ENCODE measurements around the gene TMEM273. TPM values are rescaled to one million over a fixed set of nuclear protein-coding genes. Genes with fewer than 3 reads are reported as not detected.

Gene TMEM273
- total and polyA plus RNA-seq, 8 donors = 5.5 to 46.9 (median 7.0) TPM

DNA sequence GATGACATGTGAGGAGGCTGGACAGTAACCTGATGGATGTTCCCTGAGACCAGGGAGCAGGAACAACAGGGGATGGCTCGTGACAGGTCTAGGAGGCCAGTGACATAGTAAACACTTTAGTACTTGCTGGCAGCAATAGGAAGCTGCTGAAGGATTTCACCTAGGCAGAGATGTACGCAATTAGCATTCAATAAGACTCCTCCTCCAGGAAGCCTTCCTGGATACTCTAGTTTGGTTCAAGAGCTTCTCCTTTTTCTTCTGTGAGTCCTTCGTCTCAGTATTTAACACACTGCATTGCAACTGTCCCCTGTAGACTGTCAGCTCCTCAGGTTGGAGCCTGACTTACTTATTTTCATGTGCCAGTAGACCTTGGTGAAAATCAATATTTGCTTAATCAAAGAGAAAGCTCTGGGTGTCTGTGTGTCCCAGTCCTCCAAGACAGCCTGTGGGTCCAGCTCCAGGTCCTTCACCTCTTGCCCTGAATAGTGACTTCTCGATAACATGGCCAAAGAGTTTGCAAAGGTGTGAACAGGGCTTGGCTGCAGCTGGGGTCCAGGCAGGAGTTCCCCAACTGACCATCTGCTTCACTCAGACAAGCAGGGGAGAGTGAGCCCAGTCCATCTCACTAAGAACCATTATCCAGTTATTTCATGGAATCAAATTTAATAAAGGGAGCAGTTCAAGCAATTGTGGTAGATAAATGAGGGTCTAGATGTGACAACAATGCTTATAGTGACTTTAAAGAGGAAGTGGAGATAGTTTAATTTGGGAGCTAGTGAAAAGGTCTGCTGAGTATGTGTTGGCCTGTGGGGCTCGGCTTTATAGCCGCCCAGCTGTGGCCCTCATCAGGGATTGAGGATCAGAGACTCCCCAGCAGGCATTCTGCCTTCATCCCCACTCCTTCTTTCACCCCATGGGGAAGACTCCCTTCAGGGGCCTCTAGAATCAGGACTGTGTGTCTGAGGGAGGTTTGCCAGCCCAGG, 9.4 kb downstream of the TMEM273 start:
- H3K4me3 ChIP-seq = no peak overlapping the region
- H3K9me3 ChIP-seq = no peaks in the 10 kb centered on the region
- no peaks in the 10 kb centered on the region for H3K27me3 ChIP-seq
- DNase-seq (no peak), ATAC-seq (no peak)
- intact Hi-C loops (cut with DNase I) = no loop called here
- no peak for TF ChIP-seq CTCF (IDR thresholded peaks at IDR 0.05)
- H3K4me1 ChIP-seq = peaks cover 0 to 78% of the 10 kb centered on the region in 2 donors
- peak overlapping the region in 1 of 2 donors; percentile 83 for H3K27ac ChIP-seq
- no peaks in the 10 kb centered on the region for H3K36me3 ChIP-seq

- peaks cover 0 to 68% of the 10 kb centered on the region in 2 donors for H3K4me1 ChIP-seq
- no peak for TF ChIP-seq CTCF (IDR thresholded peaks at IDR 0.05)
- DNase-seq (peak in 3 of 4 donors; percentile 40 to 73 (median 69)), ATAC-seq (peak; percentile 87)
- no peaks in the 10 kb centered on the region for H3K36me3 ChIP-seq
- H3K27ac ChIP-seq = peak overlapping the region; percentile 48 to 83
- intact Hi-C loops (cut with DNase I) = no loop called here
- no peak overlapping the region for H3K4me3 ChIP-seq
- H3K9me3 ChIP-seq = no peaks in the 10 kb centered on the region
- no peaks in the 10 kb centered on the region for H3K27me3 ChIP-seq
Observed at GRCh38 chr10:49177391-49178355, 10.5 kb downstream of the TMEM273 start.

- H3K27ac ChIP-seq = peak overlapping the region; percentile 48 to 83
Observed at GRCh38 chr10:49176310-49177268, 11.6 kb downstream of the TMEM273 start.

More at GRCh38 chr10:49176310-49177268, 11.6 kb downstream of the TMEM273 start:
- Histone ChIP-seq H3K4me1 (peaks cover 0 to 61% of the 10 kb centered on the region in 2 donors), H3K36me3 (no peaks in the 10 kb centered on the region), H3K4me3 (no peak overlapping the region), H3K27me3 (no peaks in the 10 kb centered on the region), H3K9me3 (no peaks in the 10 kb centered on the region)
- peak in 1 of 4 donors; percentile 62 for DNase-seq
- no peak for ATAC-seq
- no peak for TF ChIP-seq CTCF (IDR thresholded peaks at IDR 0.05)
- intact Hi-C loops (cut with DNase I) = no loop called here

All from left lung (tissue), 10 donors.